GM12878 (cell line): ENCODE measurements around the gene BIRC7. TPM values are rescaled to one million over a fixed set of nuclear protein-coding genes. Genes with fewer than 3 reads are reported as not detected.
"Not testable (repeated sequence)": the region's sequence is repeated elsewhere in the genome, so short reads cannot be mapped to it uniquely, and the experiment has no call there.

Experiments
- ATAC-seq: fragments of 200-7000 bp; cut with Tn5 transposase; 3 replicates; pipeline ENCODE4 v1.9.1; 2020; ENCODE audit warnings: mild to moderate bottlenecking, moderate library complexity
- BruUV-seq: library from RNA; stranded (reverse); fragments of 400-500 nt; replicated peaks from 2 replicates; lab custom pipeline; 2021; lab: Mats Ljungman, UMichigan
- CTCF ChIA-PET: fragments of 300-600 bp; sonication (Branson Sonifier 250); formaldehyde crosslinking; extraction: SDS; loops from one replicate; lab custom pipeline; 2021; ENCODE audit warnings: inconsistent platforms; lab: Yijun Ruan, JAX
- POLR2A ChIA-PET: fragments of 350-600 bp; formaldehyde crosslinking; extraction: SDS; loops from one replicate; lab custom pipeline; 2021; ENCODE audit warnings: inconsistent platforms; lab: Charles Lee
- RAD21 ChIA-PET: fragments of 300-600 bp; sonication (Branson Sonifier 250); formaldehyde crosslinking; loops from one replicate; lab custom pipeline; 2023; ENCODE audit warnings: antibody characterized with exemption; ENCODE audit not compliant: unreplicated experiment; lab: Charles Lee
- SMC1A ChIA-PET: fragments of 300-600 bp; sonication (Branson Sonifier 250); formaldehyde crosslinking; loops from one replicate; lab custom pipeline; 2023; ENCODE audit not compliant: unreplicated experiment, uncharacterized antibody; lab: Charles Lee
- DNase-seq: peaks from one replicate; pipeline ENCODE4 v3.0.0-alpha.2; 2011; ENCODE audit warnings: low read depth, low spot score
- FAIRE-seq: peaks from 3 replicates; lab custom pipeline; 2011; peaks lifted over from hg19 to GRCh38; lab: Jason Lieb, UNC
- H2AFZ ChIP-seq: 2 replicates; pipeline ENCODE4 v1.6.0; 2011; ENCODE audit warnings: low read depth, low read length, control low read depth; ENCODE audit not compliant: control insufficient read depth
- H3K27ac ChIP-seq: 2 replicates; pipeline ENCODE4 v1.5.1; 2011; ENCODE audit warnings: control low read depth; ENCODE audit not compliant: control insufficient read depth, insufficient read depth
- H3K27me3 ChIP-seq, 2 experiments: replicated peaks in 1 of 2; 2 replicates each; pipeline versions ENCODE4 v1.6.0 to v1.6.1; 2011; ENCODE audit warnings: low read length in 1 of 2; ENCODE audit not compliant: control insufficient read depth in 2 of 2, insufficient read depth in 2 of 2
- H3K36me3 ChIP-seq, 2 experiments: 2 replicates each; pipeline ENCODE4 v1.5.1; 2011; ENCODE audit warnings: low read length in 1 of 2; ENCODE audit not compliant: control insufficient read depth in 2 of 2, insufficient read depth in 2 of 2
- H3K4me1 ChIP-seq: 2 replicates; pipeline ENCODE4 v1.6.1; 2011; ENCODE audit warnings: mild to moderate bottlenecking, low read length, moderate library complexity, mixed read lengths; ENCODE audit not compliant: control insufficient read depth, insufficient read depth
- H3K4me2 ChIP-seq: 2 replicates; pipeline ENCODE4 v1.6.0; 2011; ENCODE audit warnings: control low read depth; ENCODE audit not compliant: control insufficient read depth, insufficient read depth
- H3K4me3 ChIP-seq: fragments of 200-600 bp; sonication (generic); 2 replicates; pipeline ENCODE4 v1.5.1; 2016
- H3K79me2 ChIP-seq: 2 replicates; pipeline ENCODE4 v1.6.0; 2011; ENCODE audit warnings: low read length; ENCODE audit not compliant: control insufficient read depth, insufficient read depth
- H3K9ac ChIP-seq: 2 replicates; pipeline ENCODE4 v1.8.0; 2011; ENCODE audit warnings: low read length, control low read depth, mixed read lengths; ENCODE audit not compliant: control insufficient read depth, insufficient read depth
- H3K9me3 ChIP-seq: replicated peaks from 3 replicates; pipeline ENCODE4 v1.5.1; 2011; ENCODE audit warnings: mild to moderate bottlenecking, low read length; ENCODE audit not compliant: control insufficient read depth, insufficient read depth
- H4K20me1 ChIP-seq: 2 replicates; pipeline ENCODE4 v1.6.0; 2011; ENCODE audit not compliant: control insufficient read depth, insufficient read depth
- CBX3 ChIP-seq: fragments of 200-600 bp; sonication (generic); IDR thresholded peaks from 2 replicates; pipeline ENCODE4 v1.6.1; 2016; ENCODE audit warnings: low read depth, borderline replicate concordance
- GABPA ChIP-seq: IDR thresholded peaks from 2 replicates; pipeline ENCODE4 v1.6.1; 2014; ENCODE audit warnings: antibody characterized with exemption, low read depth, mild to moderate bottlenecking, inconsistent platforms
- HDAC2 ChIP-seq: fragments of 200-600 bp; sonication (generic); IDR thresholded peaks from 2 replicates; pipeline ENCODE4 v1.6.1; 2017
- HDAC6 ChIP-seq: fragments of 200-600 bp; sonication (generic); IDR thresholded peaks from one replicate; pipeline ENCODE4 v1.8.0; 2017; ENCODE audit warnings: antibody characterized with exemption; ENCODE audit not compliant: unreplicated experiment
- MTA3 ChIP-seq: IDR thresholded peaks from 2 replicates; pipeline ENCODE4 v1.6.1; 2012; ENCODE audit warnings: low read length, inconsistent platforms, borderline replicate concordance
- NFIC ChIP-seq: IDR thresholded peaks from 2 replicates; pipeline ENCODE4 v1.6.1; 2012; ENCODE audit warnings: low read depth, mild to moderate bottlenecking, inconsistent platforms, low read length, moderate library complexity
- NR2C2 ChIP-seq: IDR thresholded peaks from 2 replicates; pipeline ENCODE4 v1.6.1; 2011; ENCODE audit warnings: borderline replicate concordance, low read depth; ENCODE audit not compliant: control insufficient read depth, insufficient read length
- PAX5 ChIP-seq: IDR thresholded peaks from 2 replicates; pipeline ENCODE4 v1.6.1; 2011; ENCODE audit warnings: low read depth, low read length, borderline replicate concordance
- RAD51 ChIP-seq: fragments of 450-650 bp; IDR thresholded peaks from 2 replicates; pipeline ENCODE4 v1.6.1; 2016; ENCODE audit warnings: moderate library complexity, mild to moderate bottlenecking, inconsistent platforms
- RBBP5 ChIP-seq: fragments of 200-600 bp; sonication (generic); conservative IDR thresholded peaks from 2 replicates; pipeline ENCODE4 v1.6.1; 2016
- SMC3 ChIP-seq: IDR thresholded peaks from 2 replicates; pipeline ENCODE4 v1.6.1; 2011; ENCODE audit warnings: low read length, improper control_type of control experiment, borderline replicate concordance
- YY1 ChIP-seq: IDR thresholded peaks from 2 replicates; pipeline ENCODE4 v1.6.1; 2011; ENCODE audit warnings: low read depth, mild to moderate bottlenecking, low read length
- ZNF217 ChIP-seq: fragments of 450-650 bp; IDR thresholded peaks from 2 replicates; pipeline ENCODE4 v1.6.1; 2017; ENCODE audit warnings: antibody characterized with exemption, mild to moderate bottlenecking
- ZNF24 ChIP-seq: fragments of 450-650 bp; IDR thresholded peaks from 2 replicates; pipeline ENCODE4 v1.6.1; 2017; ENCODE audit warnings: antibody characterized with exemption, mild to moderate bottlenecking
- WGBS: methylation state at CpG from one replicate; pipeline ENCODE4 v1.1.6; 2016; ENCODE audit warnings: low lambda C conversion rate; ENCODE audit not compliant: insufficient replicate concordance, insufficient coverage; ENCODE audit errors: missing lambda C conversion rate; 5-methylcytosine and 5-hydroxymethylcytosine counted together
- in situ Hi-C: fragments of 300-500 bp; cut with MboI; formaldehyde crosslinking; loops from 9 replicates; pipeline ENCODE4 v1.14.3; 2018; ENCODE audit warnings: mixed read lengths
- intact Hi-C: fragments of 100-400 bp; cut with micrococcal nuclease; formaldehyde crosslinking; loops from one replicate; pipeline ENCODE4 v1.14.2; 2022; ENCODE audit not compliant: unreplicated experiment
- polyA plus RNA-seq, 11 experiments: library from polyadenylated mRNA; depleted of rRNA in 4 of 11; unstranded in 6 of 11; stranded (reverse) in 5 of 11; fragments of >200 nt; fragmentation: Nextera tagmentation in 4 of 11; fragmentation: Illumina TruSeq in 1 of 11; extraction: Ambion mirVana in 4 of 11; extraction: Trizol in 1 of 11; gene quantifications; 1 replicate in 1 of 11; 2 replicates in 10 of 11; pipeline versions ENCODE4 v1.2.1 to v1.2.3, GENCODE V29; 2011 to 2016; ENCODE audit warnings: inconsistent platforms in 2 of 11, missing spikeins in 2 of 11, low read depth in 1 of 11
- total RNA-seq, 4 experiments: library from RNA; depleted of rRNA in 3 of 4; stranded (reverse); fragments of >200 nt in 3 of 4; fragmentation: Illumina TruSeq in 1 of 4; extraction: Trizol in 1 of 4; gene quantifications; 2 replicates each; pipeline versions ENCODE4 v1.2.1 to v1.2.3, GENCODE V29; 2013 to 2021
- TF ChIP-seq, protein P1 (sequence below): fragments of 450-650 bp; IDR thresholded peaks from 2 replicates; pipeline ENCODE4 v1.6.1; 2016; ENCODE audit warnings: mild to moderate bottlenecking
- TF ChIP-seq, protein P2 (sequence below): fragments of 450-650 bp; IDR thresholded peaks from 2 replicates; pipeline ENCODE4 v1.6.1; 2016; ENCODE audit warnings: mild to moderate bottlenecking

Gene BIRC7
- total and polyA plus RNA-seq, 10 of the 15 experiments (the other 5 are each of a cell fraction or from before 2014, with no cell fraction given): 0.31 TPM; not detected in 9

DNA sequence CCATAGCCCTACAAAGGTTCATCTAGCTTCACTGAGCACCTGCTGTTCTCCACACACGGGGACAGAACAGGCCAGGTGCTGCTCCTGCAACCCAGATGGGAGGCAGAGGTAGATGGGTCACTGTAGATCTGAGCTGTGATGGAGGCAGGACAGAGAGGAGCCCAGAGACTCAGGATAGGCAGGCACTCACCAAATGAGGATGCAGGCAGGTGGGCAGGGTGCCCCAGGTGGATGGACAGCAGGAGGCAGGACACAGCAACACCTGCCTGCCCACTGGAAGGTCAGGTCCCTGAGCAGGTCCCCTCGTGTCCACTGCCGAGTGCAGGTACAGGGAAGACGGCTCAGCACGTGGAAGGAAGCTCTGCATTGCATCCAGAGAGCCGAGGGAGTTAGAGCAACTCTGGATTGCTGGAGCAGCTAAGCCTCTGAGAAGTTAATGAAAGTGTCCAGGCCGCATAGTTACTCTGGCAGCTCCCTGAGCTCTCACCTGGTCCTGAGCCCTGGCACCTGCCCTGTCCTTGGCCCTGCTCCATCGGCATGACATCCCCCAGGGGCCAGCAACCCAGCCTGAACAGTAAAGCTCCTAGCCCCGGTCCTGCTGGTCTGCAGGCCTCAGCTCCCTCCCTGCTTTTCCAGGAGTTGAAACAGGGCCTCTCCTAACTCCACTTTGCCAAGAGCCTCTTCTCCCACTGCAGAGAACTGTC is 14.9 kb upstream of the BIRC7 start:
- TF ChIP-seq RBBP5 (no peak), SMC3 (no peak), ZNF217 (no peak), YY1 (no peak), MTA3 (no peak), RAD51 (no peak), GABPA (no peak), HDAC6 (no peak), CBX3 (no peak), ZNF24 (no peak), PAX5 (no peak), HDAC2 (no peak), NFIC (no peak), NR2C2 (no peak)
- TF ChIP-seq, protein P1, sequence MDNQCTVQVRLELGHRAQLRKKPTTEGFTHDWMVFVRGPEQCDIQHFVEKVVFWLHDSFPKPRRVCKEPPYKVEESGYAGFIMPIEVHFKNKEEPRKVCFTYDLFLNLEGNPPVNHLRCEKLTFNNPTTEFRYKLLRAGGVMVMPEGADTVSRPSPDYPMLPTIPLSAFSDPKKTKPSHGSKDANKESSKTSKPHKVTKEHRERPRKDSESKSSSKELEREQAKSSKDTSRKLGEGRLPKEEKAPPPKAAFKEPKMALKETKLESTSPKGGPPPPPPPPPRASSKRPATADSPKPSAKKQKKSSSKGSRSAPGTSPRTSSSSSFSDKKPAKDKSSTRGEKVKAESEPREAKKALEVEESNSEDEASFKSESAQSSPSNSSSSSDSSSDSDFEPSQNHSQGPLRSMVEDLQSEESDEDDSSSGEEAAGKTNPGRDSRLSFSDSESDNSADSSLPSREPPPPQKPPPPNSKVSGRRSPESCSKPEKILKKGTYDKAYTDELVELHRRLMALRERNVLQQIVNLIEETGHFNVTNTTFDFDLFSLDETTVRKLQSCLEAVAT: no peak
- TF ChIP-seq, protein P2, sequence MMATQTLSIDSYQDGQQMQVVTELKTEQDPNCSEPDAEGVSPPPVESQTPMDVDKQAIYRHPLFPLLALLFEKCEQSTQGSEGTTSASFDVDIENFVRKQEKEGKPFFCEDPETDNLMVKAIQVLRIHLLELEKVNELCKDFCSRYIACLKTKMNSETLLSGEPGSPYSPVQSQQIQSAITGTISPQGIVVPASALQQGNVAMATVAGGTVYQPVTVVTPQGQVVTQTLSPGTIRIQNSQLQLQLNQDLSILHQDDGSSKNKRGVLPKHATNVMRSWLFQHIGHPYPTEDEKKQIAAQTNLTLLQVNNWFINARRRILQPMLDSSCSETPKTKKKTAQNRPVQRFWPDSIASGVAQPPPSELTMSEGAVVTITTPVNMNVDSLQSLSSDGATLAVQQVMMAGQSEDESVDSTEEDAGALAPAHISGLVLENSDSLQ: no peak
- TF ChIP-seq, all 136 proteins: peak for 0
- no peaks in the 10 kb centered on the region; the same call in 1 of the 2 replicates for H4K20me1 ChIP-seq
- POLR2A ChIA-PET: no interaction called here
- no peaks in the 10 kb centered on the region for H3K9me3 ChIP-seq
- no TSS peak for BruUV-seq
- H3K27ac ChIP-seq: no peak overlapping the region
- CTCF ChIA-PET: interaction anchor here (0.7 to 1.0 kb wide), 2 partner anchors 12 to 17 kb away, joined by 3 read pairs; no protein-coding TSS in a partner anchor
- H2AFZ ChIP-seq: no peak overlapping the region
- no peak overlapping the region for H3K4me3 ChIP-seq
- intact Hi-C loops (loop anchor here (5.0 kb wide), 1 partner anchor 51 kb away; the partner anchor contains the start of gene ARFGAP1), in situ Hi-C loops (no loop called here)
- no peak for DNase-seq
- ATAC-seq: no peak
- H3K4me1 ChIP-seq: peaks cover 8% of the 10 kb centered on the region
- no peak overlapping the region for H3K4me2 ChIP-seq
- 0% methylated on average over 9 of the region's 9 CpGs for WGBS
- no peaks in the 10 kb centered on the region for H3K36me3 ChIP-seq
- RAD21 ChIA-PET: no interaction called here
- H3K79me2 ChIP-seq: no peaks in the 10 kb centered on the region
- SMC1A ChIA-PET: no interaction called here
- no peak for FAIRE-seq
- peaks cover 0 to 7% of the 10 kb centered on the region in 2 experiments; a peak in 2 of 4 replicates for H3K27me3 ChIP-seq
- H3K9ac ChIP-seq: no peak overlapping the region

GRCh38 chr20:63221400-63222053 is 14.2 kb upstream of the BIRC7 start:
- H4K20me1 ChIP-seq, RAD21 ChIA-PET, H2AFZ ChIP-seq, H3K9ac ChIP-seq, H3K36me3 ChIP-seq, H3K27me3 ChIP-seq, H3K4me3 ChIP-seq, H3K9me3 ChIP-seq, H3K4me2 ChIP-seq, ATAC-seq, H3K79me2 ChIP-seq, in situ Hi-C loops, DNase-seq, POLR2A ChIA-PET, SMC1A ChIA-PET, H3K27ac ChIP-seq, BruUV-seq, H3K4me1 ChIP-seq, FAIRE-seq: not testable (repeated sequence)
- intact Hi-C loops: loop anchor here (5.0 kb wide), 1 partner anchor 51 kb away; the partner anchor contains the start of gene ARFGAP1
- 27% methylated on average over 12 of the region's 12 CpGs for WGBS
- CTCF ChIA-PET: interaction anchor here (0.7 to 1.0 kb wide), 2 partner anchors 12 to 17 kb away, joined by 3 read pairs; no protein-coding TSS in a partner anchor
